Measurements from ENCODE around the gene ANXA11.
"Not testable (repeated sequence)": the region's sequence is repeated elsewhere in the genome, so short reads cannot be mapped to it uniquely, and the experiment has no call there.

ANXA11 gene

DNA sequence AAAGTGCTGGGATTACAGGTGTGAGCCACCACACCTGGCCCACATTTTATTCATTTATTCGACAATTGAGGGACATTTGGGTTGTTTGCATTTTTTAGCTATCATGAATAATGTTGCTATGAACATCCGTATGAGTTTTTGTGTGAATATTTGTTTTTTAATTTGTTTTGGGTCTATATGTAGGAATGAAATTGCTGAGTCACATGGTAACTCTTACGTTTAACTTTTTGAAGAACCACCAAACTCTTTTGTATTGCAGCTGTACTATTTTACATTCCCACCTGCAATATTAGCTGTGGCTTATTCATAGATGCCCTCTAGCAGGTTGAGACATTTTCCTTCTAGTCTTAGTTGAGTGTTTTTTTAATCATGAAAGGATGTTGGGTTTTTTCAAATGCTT is 58.4 kb downstream of the ANXA11 start (continued):
- TF ChIP-seq, protein P1, sequence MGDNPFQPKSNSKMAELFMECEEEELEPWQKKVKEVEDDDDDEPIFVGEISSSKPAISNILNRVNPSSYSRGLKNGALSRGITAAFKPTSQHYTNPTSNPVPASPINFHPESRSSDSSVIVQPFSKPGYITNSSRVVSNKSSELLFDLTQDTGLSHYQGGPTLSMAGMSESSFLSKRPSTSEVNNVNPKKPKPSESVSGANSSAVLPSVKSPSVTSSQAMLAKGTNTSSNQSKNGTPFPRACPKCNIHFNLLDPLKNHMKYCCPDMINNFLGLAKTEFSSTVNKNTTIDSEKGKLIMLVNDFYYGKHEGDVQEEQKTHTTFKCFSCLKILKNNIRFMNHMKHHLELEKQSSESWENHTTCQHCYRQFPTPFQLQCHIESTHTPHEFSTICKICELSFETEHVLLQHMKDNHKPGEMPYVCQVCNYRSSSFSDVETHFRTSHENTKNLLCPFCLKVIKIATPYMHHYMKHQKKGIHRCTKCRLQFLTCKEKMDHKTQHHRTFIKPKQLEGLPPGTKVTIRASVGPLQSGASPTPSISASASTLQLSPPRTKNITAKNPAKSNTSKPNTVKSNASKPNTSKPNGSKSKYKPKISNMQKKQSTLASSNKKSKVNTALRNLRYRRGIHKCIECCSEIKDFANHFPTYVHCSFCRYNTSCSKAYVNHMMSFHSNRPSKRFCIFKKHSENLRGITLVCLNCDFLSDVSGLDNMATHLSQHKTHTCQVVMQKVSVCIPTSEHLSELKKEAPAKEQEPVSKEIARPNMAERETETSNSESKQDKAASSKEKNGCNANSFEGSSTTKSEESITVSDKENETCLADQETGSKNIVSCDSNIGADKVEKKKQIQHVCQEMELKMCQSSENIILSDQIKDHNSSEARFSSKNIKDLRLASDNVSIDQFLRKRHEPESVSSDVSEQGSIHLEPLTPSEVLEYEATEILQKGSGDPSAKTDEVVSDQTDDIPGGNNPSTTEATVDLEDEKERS (tag by site-specific recombination; IDR thresholded peaks at IDR 0.05): no peak
- TF ChIP-seq ZBTB21 (tag by site-specific recombination; IDR thresholded peaks at IDR 0.05): no peak
- TF ChIP-seq, protein P2, sequence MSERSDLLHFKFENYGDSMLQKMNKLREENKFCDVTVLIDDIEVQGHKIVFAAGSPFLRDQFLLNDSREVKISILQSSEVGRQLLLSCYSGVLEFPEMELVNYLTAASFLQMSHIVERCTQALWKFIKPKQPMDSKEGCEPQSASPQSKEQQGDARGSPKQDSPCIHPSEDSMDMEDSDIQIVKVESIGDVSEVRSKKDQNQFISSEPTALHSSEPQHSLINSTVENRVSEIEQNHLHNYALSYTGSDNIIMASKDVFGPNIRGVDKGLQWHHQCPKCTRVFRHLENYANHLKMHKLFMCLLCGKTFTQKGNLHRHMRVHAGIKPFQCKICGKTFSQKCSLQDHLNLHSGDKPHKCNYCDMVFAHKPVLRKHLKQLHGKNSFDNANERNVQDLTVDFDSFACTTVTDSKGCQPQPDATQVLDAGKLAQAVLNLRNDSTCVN (tag by site-specific recombination; optimal IDR thresholded peaks at IDR 0.05): no peak

DNA sequence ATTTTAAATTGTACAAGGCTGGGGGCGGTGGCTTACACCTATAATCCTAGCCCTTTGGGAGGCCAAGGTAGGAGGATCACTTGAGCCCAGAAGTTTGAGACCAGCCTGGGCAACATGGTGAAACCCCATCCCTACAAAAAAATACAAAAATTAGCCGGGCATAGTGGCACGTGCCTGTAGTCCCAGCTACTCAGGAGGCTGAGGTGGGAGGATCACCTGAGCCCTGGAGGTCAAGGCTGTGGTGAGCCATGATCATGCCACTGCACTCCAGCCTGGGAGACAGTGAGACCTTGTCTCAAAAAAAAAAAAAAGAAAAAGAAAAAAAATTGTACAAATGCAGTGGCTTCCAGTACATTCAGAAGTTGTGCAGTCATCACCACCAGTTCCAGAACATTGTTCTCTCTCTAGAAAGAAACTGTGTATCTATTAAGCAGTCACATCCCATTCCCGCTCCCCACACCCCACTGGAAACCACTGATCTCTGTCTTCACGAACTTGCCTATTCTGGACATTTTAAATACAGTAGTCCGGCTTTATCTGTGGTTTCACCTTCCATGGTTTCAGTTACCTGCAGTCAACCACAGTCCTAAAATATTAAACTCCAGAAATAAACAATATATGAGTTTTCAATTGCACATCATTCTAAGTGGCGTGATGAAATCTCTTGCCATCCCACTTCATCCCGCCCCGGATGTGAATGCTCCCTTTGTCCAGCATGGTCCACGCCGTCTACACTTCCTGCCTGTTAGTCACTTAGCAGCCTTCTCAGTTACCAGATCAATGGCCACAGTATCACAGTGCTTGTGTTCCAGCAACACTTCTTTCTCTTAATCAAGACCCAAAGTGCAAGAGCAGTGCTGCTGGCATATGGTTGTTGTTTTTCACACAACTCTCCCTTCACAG is 59.7 kb downstream of the ANXA11 start:
- H3K4me3 ChIP-seq (ENCODE audit: low read depth, low read length); POLR2A ChIA-PET; H3K27ac ChIP-seq (ENCODE audit: extremely low read depth, low read depth, low read length); H3K9me3 ChIP-seq (ENCODE audit: control insufficient read depth, insufficient read depth, low read depth, low read length); H3K4me1 ChIP-seq (ENCODE audit: control insufficient read depth, insufficient read depth, low read length); H3K36me3 ChIP-seq (ENCODE audit: control insufficient read depth in 2 of 2, insufficient read depth in 1 of 2, low read length in 2 of 2): not testable (repeated sequence)
- CTCF ChIA-PET: interaction anchor here (0.6 to 2.3 kb wide), 3 partner anchors 62 to 246 kb away, joined by 3 to 19 read pairs (median 3); no protein-coding TSS in a partner anchor
- TF ChIP-seq, protein P3, sequence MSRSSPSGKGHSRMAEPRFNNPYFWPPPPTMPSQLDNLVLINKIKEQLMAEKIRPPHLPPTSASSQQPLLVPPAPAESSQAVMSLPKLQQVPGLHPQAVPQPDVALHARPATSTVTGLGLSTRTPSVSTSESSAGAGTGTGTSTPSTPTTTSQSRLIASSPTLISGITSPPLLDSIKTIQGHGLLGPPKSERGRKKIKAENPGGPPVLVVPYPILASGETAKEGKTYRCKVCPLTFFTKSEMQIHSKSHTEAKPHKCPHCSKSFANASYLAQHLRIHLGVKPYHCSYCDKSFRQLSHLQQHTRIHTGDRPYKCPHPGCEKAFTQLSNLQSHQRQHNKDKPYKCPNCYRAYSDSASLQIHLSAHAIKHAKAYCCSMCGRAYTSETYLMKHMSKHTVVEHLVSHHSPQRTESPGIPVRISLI (tag by site-specific recombination; IDR thresholded peaks at IDR 0.05): 0 out of 2 replicates have a peak, but pooled peaks have one; percentile 12
- peak; percentile 22; the same call in 1 of the 2 replicates for TF ChIP-seq FEZF1 (tag by site-specific recombination; IDR thresholded peaks at IDR 0.05)

DNA sequence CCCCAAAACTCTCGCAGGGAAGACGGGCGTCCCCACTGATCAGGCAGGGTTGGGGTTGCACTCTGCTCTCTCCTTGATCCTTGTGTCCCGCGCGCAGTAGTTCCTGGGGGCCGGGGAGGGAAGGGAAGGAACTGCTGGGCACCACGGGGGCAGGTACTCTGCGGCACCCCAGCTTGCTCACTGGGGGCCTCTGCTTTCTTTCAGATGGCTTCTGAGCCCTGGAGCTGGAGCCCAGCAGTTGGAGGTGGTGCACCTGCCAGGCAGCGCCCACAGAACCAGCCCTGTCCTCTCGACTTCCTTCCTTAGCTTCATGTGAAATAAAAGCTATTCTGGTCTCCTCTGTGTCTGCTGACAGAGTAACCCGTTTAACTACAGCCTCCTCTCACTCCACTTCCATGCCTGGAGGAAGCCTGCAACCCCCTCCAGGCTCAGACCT is 60.6 kb downstream of the ANXA11 start:
- ChIA-PET CTCF (interaction anchor here (0.7 to 2.9 kb wide), 12 partner anchors 9 to 608 kb away, joined by 3 to 43 read pairs (median 4); no protein-coding TSS in a partner anchor), POLR2A (no interaction called here)
- H3K9me3 ChIP-seq (ENCODE audit: control insufficient read depth, insufficient read depth, low read depth, low read length): no peaks in the 10 kb centered on the region
- no peak overlapping the region for H3K27ac ChIP-seq (ENCODE audit: extremely low read depth, low read depth, low read length)
- H3K36me3 ChIP-seq (ENCODE audit: control insufficient read depth in 2 of 2, insufficient read depth in 1 of 2, low read length in 2 of 2): no peaks in the 10 kb centered on the region
- no peak overlapping the region for H3K4me3 ChIP-seq (ENCODE audit: low read depth, low read length)
- H3K4me1 ChIP-seq (ENCODE audit: control insufficient read depth, insufficient read depth, low read length): peaks cover 2% of the 10 kb centered on the region; the same call in 1 of the 2 replicates
- TF ChIP-seq ZNF658 (tag by site-specific recombination; IDR thresholded peaks at IDR 0.05) (no peak), RBAK (tag by site-specific recombination; IDR thresholded peaks at IDR 0.05) (no peak), YY1 (tag by site-specific recombination; IDR thresholded peaks at IDR 0.05) (no peak), ZNF274 (IDR thresholded peaks at IDR 0.05; ENCODE audit: low read length) (no peak), ZNF274 (tag by site-specific recombination; IDR thresholded peaks at IDR 0.05; ENCODE audit: borderline replicate concordance) (no peak), GLIS1 (tag by site-specific recombination; IDR thresholded peaks at IDR 0.05) (peak; percentile 51; the same call in 1 of the 2 replicates), GLIS2 (tag by site-specific recombination; IDR thresholded peaks at IDR 0.05) (peak; percentile 37; the same call in 1 of the 2 replicates), ZNF654 (tag by site-specific recombination; IDR thresholded peaks at IDR 0.05; ENCODE audit: low read depth) (no peak), ZNF76 (tag by site-specific recombination; IDR thresholded peaks at IDR 0.05; ENCODE audit: borderline replicate concordance, low read depth) (no peak), YY2 (tag by site-specific recombination; IDR thresholded peaks at IDR 0.05) (no peak), ZNF510 (tag by site-specific recombination; IDR thresholded peaks at IDR 0.05; ENCODE audit: insufficient replicate concordance) (no peak), ZNF558 (tag by site-specific recombination; IDR thresholded peaks at IDR 0.05) (no peak), ZNF664 (tag by site-specific recombination; IDR thresholded peaks at IDR 0.05) (no peak), ZNF670 (tag by site-specific recombination; IDR thresholded peaks at IDR 0.05; ENCODE audit: low read depth) (no peak), ZNF248 (tag by site-specific recombination; IDR thresholded peaks at IDR 0.05) (no peak), ZIC2 (tag by site-specific recombination; IDR thresholded peaks at IDR 0.05) (peak; percentile 50; the same call in 1 of the 2 replicates)
- TF ChIP-seq, protein P4, sequence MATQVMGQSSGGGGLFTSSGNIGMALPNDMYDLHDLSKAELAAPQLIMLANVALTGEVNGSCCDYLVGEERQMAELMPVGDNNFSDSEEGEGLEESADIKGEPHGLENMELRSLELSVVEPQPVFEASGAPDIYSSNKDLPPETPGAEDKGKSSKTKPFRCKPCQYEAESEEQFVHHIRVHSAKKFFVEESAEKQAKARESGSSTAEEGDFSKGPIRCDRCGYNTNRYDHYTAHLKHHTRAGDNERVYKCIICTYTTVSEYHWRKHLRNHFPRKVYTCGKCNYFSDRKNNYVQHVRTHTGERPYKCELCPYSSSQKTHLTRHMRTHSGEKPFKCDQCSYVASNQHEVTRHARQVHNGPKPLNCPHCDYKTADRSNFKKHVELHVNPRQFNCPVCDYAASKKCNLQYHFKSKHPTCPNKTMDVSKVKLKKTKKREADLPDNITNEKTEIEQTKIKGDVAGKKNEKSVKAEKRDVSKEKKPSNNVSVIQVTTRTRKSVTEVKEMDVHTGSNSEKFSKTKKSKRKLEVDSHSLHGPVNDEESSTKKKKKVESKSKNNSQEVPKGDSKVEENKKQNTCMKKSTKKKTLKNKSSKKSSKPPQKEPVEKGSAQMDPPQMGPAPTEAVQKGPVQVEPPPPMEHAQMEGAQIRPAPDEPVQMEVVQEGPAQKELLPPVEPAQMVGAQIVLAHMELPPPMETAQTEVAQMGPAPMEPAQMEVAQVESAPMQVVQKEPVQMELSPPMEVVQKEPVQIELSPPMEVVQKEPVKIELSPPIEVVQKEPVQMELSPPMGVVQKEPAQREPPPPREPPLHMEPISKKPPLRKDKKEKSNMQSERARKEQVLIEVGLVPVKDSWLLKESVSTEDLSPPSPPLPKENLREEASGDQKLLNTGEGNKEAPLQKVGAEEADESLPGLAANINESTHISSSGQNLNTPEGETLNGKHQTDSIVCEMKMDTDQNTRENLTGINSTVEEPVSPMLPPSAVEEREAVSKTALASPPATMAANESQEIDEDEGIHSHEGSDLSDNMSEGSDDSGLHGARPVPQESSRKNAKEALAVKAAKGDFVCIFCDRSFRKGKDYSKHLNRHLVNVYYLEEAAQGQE (tag by site-specific recombination; IDR thresholded peaks at IDR 0.05): no peak

Data from HEK293 (cell line).